BLaER1 (cell line): ENCODE results near the gene NFKBIZ.

Source experiments
- H3K27ac ChIP-seq: shearing (Covaris generic); formaldehyde crosslinking; 2 replicates; pipeline ENCODE4 v1.8.1; 2022
- H3K27me3 ChIP-seq: shearing (Covaris generic); formaldehyde crosslinking; 2 replicates; pipeline ENCODE4 v1.8.1; 2022
- H3K36me3 ChIP-seq: shearing (Covaris generic); formaldehyde crosslinking; 2 replicates; pipeline ENCODE4 v1.8.1; 2022
- H3K4me1 ChIP-seq: shearing (Covaris generic); formaldehyde crosslinking; 2 replicates; pipeline ENCODE4 v1.8.1; 2022
- H3K4me2 ChIP-seq: shearing (Covaris generic); formaldehyde crosslinking; 2 replicates; pipeline ENCODE4 v1.8.1; 2022
- H3K4me3 ChIP-seq: shearing (Covaris generic); formaldehyde crosslinking; 2 replicates; pipeline ENCODE4 v1.8.1; 2022
- H3K9ac ChIP-seq: shearing (Covaris generic); formaldehyde crosslinking; 2 replicates; pipeline ENCODE4 v1.8.1; 2022
- H3K9me3 ChIP-seq: shearing (Covaris generic); formaldehyde crosslinking; 2 replicates; pipeline ENCODE4 v1.8.1; 2022
- H4K20me1 ChIP-seq: shearing (Covaris generic); formaldehyde crosslinking; 2 replicates; pipeline ENCODE4 v1.8.1; 2022
- Cebpa-rat ChIP-seq: shearing (Covaris generic); IDR thresholded peaks from 2 replicates; pipeline ENCODE4 v1.8.1; 2022

Gene NFKBIZ

GRCh38 chr3:101835676-101836075, 13.6 kb upstream of the NFKBIZ start:
- TF ChIP-seq Cebpa-rat = no peak
- H3K4me3 ChIP-seq = no peak overlapping the region
- no peak overlapping the region for H3K4me2 ChIP-seq
- H3K36me3 ChIP-seq = no peaks in the 10 kb centered on the region
- no peaks in the 10 kb centered on the region for H3K9me3 ChIP-seq
- H3K4me1 ChIP-seq = no peaks in the 10 kb centered on the region
- no peaks in the 10 kb centered on the region for H3K27me3 ChIP-seq
- H4K20me1 ChIP-seq = no peaks in the 10 kb centered on the region
- no peak overlapping the region for H3K9ac ChIP-seq
- no peak overlapping the region for H3K27ac ChIP-seq

DNA sequence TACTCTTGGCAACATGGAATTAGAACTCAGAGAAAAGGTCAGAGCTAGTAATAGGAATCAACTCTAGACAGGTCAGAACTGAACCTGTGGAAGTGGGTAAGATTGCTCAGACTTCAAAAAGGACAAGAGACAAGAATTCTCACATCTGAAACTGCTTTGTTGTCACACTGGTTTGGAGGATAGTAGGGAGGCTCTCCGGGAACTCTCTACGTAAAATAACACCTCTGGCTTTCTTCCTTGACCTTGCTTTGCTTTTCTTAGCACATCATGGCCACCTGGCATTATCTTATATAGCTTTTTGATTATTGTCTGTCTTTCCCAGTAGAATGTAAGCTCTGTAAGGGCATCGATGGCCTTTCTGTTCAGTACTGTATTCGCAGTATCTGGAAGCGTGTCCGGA, 13.2 kb upstream of the NFKBIZ start:
- Histone ChIP-seq H3K9ac (no peak overlapping the region), H3K4me2 (no peak overlapping the region), H3K27me3 (no peaks in the 10 kb centered on the region), H3K4me3 (no peak overlapping the region), H3K36me3 (no peaks in the 10 kb centered on the region), H3K9me3 (no peaks in the 10 kb centered on the region), H4K20me1 (no peaks in the 10 kb centered on the region), H3K4me1 (no peaks in the 10 kb centered on the region), H3K27ac (no peak overlapping the region)
- TF ChIP-seq Cebpa-rat = no peak

GRCh38 chr3:101836652-101837598, 12.4 kb upstream of the NFKBIZ start:
- H3K27me3 ChIP-seq = no peaks in the 10 kb centered on the region
- no peaks in the 10 kb centered on the region for H3K9me3 ChIP-seq
- no peak overlapping the region for H3K9ac ChIP-seq
- no peak overlapping the region for H3K4me3 ChIP-seq
- H3K4me1 ChIP-seq = no peaks in the 10 kb centered on the region
- H3K36me3 ChIP-seq = no peaks in the 10 kb centered on the region
- no peaks in the 10 kb centered on the region for H4K20me1 ChIP-seq
- H3K27ac ChIP-seq = no peak overlapping the region
- H3K4me2 ChIP-seq = no peak overlapping the region
- TF ChIP-seq Cebpa-rat = no peak

GRCh38 chr3:101838691-101839090, 10.6 kb upstream of the NFKBIZ start:
- Histone ChIP-seq H3K27me3 (no peaks in the 10 kb centered on the region), H3K4me2 (no peak overlapping the region), H3K4me1 (no peaks in the 10 kb centered on the region), H3K9me3 (no peaks in the 10 kb centered on the region), H3K36me3 (no peaks in the 10 kb centered on the region), H4K20me1 (no peaks in the 10 kb centered on the region), H3K27ac (no peak overlapping the region), H3K9ac (no peak overlapping the region), H3K4me3 (no peak overlapping the region)
- no peak for TF ChIP-seq Cebpa-rat

DNA sequence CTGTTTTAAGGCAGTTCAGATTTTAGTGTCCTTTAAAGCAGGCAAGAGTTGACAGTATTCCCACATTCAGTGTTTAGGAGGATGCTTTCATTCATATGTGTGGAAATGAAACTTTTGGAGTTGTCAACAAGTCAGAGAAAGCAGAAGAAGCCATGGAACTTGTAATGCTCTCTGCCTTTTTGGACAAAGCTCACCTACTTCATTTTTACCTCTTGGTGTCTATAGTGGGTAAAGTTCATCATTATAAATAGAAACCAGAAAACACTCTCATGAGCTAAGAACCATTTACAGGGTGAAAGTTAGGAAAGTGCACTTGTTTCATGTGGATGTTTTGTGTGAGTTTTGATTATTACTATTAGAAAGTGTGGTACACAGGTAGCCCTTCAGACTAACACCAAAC, 9.2 kb upstream of the NFKBIZ start:
- Histone ChIP-seq H4K20me1 (no peaks in the 10 kb centered on the region), H3K4me3 (no peak overlapping the region), H3K36me3 (no peaks in the 10 kb centered on the region), H3K4me2 (no peak overlapping the region), H3K9ac (no peak overlapping the region), H3K4me1 (no peaks in the 10 kb centered on the region), H3K27ac (no peak overlapping the region), H3K27me3 (no peaks in the 10 kb centered on the region), H3K9me3 (no peaks in the 10 kb centered on the region)
- TF ChIP-seq Cebpa-rat = no peak

DNA sequence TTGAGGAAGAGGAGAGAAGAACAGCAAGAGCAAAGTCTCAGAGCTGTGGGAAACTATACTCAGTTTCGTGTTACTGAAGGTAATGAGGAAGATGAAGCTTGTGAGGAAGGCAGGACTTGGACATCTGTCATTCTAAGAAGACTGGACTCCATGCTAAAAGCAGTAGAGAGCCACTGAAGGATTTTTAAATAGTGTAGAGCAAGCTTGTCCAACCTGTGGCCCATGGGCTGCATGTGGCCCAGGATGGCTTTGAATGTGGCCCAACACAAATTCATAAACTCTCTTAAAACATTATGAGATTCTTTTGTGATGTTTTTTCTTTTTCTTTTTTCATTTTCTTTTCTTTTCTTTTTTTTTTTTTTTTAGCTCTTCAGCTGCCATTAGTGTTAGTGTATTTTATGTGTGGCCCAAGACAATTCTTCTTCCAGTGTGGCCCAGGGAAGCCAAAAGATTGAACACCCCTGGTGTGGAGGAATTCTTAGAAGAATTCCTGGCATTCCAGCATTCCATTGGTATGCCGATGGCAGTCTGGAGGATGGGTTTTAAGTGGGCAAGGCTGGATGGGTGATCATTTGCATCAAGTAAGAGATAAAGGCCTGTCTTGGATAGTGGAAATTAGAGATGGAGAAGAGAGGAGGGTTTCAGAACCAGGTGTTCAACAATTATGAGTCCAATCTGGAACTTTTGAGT, 6.9 kb upstream of the NFKBIZ start:
- Histone ChIP-seq H3K9me3 (no peaks in the 10 kb centered on the region), H3K36me3 (no peaks in the 10 kb centered on the region), H3K4me3 (no peak overlapping the region), H3K4me2 (no peak overlapping the region), H3K27ac (no peak overlapping the region), H3K9ac (no peak overlapping the region), H3K27me3 (no peaks in the 10 kb centered on the region), H4K20me1 (no peaks in the 10 kb centered on the region), H3K4me1 (no peaks in the 10 kb centered on the region)
- no peak for TF ChIP-seq Cebpa-rat

GRCh38 chr3:101842935-101843330, 6.4 kb upstream of the NFKBIZ start:
- no peak overlapping the region for H3K4me2 ChIP-seq

DNA sequence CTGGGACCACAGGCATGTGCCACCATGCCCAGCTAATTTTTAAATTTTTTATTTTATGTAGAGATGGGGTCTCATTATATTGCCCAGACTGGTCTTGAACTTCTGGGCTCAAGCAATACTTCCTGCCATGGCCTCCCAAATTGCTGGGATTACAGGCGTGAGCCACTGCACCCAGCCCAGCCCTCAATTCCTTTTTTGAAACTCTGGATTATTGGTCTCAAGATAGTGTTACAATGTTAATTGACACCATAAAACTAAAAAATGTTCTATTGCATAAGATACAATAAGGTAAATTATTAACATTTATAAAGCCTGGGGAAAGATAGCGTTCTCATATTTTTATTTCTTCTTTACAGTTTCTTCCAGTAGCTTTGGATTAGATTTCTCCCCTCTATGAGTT, 3.9 kb upstream of the NFKBIZ start:
- no peak overlapping the region for H3K9ac ChIP-seq
- TF ChIP-seq Cebpa-rat = no peak
- no peaks in the 10 kb centered on the region for H3K9me3 ChIP-seq
- H4K20me1 ChIP-seq = peaks cover 6% of the 10 kb centered on the region; the same call in 1 of the 2 replicates
- H3K4me2 ChIP-seq = no peak overlapping the region
- peaks cover 12% of the 10 kb centered on the region; the same call in 1 of the 2 replicates for H3K27me3 ChIP-seq
- H3K27ac ChIP-seq = no peak overlapping the region
- H3K4me1 ChIP-seq = peaks cover 2% of the 10 kb centered on the region; the same call in 1 of the 2 replicates
- H3K4me3 ChIP-seq = no peak overlapping the region
- H3K36me3 ChIP-seq = no peaks in the 10 kb centered on the region

More at GRCh38 chr3:101842935-101843330, 6.4 kb upstream of the NFKBIZ start:
- Histone ChIP-seq H3K4me3 (no peak overlapping the region), H3K9ac (no peak overlapping the region), H3K36me3 (no peaks in the 10 kb centered on the region), H3K9me3 (no peaks in the 10 kb centered on the region), H3K27me3 (peaks cover 3% of the 10 kb centered on the region; the same call in 1 of the 2 replicates), H4K20me1 (no peaks in the 10 kb centered on the region), H3K27ac (no peak overlapping the region), H3K4me1 (no peaks in the 10 kb centered on the region)
- TF ChIP-seq Cebpa-rat = no peak

GRCh38 chr3:101846709-101847108, 2.6 kb upstream of the NFKBIZ start:
- Histone ChIP-seq H3K9me3 (no peaks in the 10 kb centered on the region), H3K27ac (no peak overlapping the region), H3K4me2 (no peak overlapping the region), H3K4me3 (no peak overlapping the region), H4K20me1 (peaks cover 18% of the 10 kb centered on the region; the same call in 1 of the 2 replicates), H3K27me3 (peaks cover 12% of the 10 kb centered on the region; the same call in 1 of the 2 replicates), H3K9ac (no peak overlapping the region), H3K4me1 (peaks cover 15% of the 10 kb centered on the region), H3K36me3 (no peaks in the 10 kb centered on the region)
- no peak for TF ChIP-seq Cebpa-rat

- peaks cover 12% of the 10 kb centered on the region; the same call in 1 of the 2 replicates for H3K27me3 ChIP-seq
- TF ChIP-seq Cebpa-rat = no peak
- H3K9ac ChIP-seq = no peak overlapping the region
- no peak overlapping the region for H3K27ac ChIP-seq
- no peak overlapping the region for H3K4me2 ChIP-seq
- H3K4me3 ChIP-seq = no peak overlapping the region
- H3K36me3 ChIP-seq = 0 out of 2 replicates have a peak, but pooled peaks cover 2% of the 10 kb centered on the region
- H3K9me3 ChIP-seq = no peaks in the 10 kb centered on the region
- H4K20me1 ChIP-seq = peaks cover 24% of the 10 kb centered on the region; the same call in 1 of the 2 replicates
- peaks cover 19% of the 10 kb centered on the region for H3K4me1 ChIP-seq
These were observed 2.0 kb upstream of the NFKBIZ start for GRCh38 chr3:101847328-101847727.
